NCI-H526 treated with DMSO at 0.1 percent for 48 hours (cell line): ENCODE data around the gene GOPC.
"Not testable (repeated sequence)": the region's sequence is repeated elsewhere in the genome, so short reads cannot be mapped to it uniquely, and the experiment has no call there.

Source experiments
- DNase-seq: peaks from one replicate; lab custom pipeline; 2025; lab: John Stamatoyannopoulos, UW

GOPC gene

GRCh38 chr6:117548797-117549301 is 53.5 kb downstream of the GOPC start:
- DNase-seq: no peak

- no peak for DNase-seq
These were observed 54.4 kb downstream of the GOPC start for GRCh38 chr6:117547688-117548621.

- peak; percentile 8 for DNase-seq
These were observed 55.6 kb downstream of the GOPC start for GRCh38 chr6:117546674-117547073.

GRCh38 chr6:117545161-117545595 is 57.1 kb downstream of the GOPC start:
- no peak for DNase-seq

- no peak for DNase-seq
These were observed 57.6 kb downstream of the GOPC start for GRCh38 chr6:117544716-117545115.

- no peak for DNase-seq
These were observed 59.8 kb downstream of the GOPC start for GRCh38 chr6:117542493-117542892.

GRCh38 chr6:117540670-117541069 is 61.6 kb downstream of the GOPC start:
- no peak for DNase-seq

- no peak for DNase-seq
These were observed 63.7 kb downstream of the GOPC start for GRCh38 chr6:117538615-117539014.

- DNase-seq: no peak
These were observed 66.0 kb downstream of the GOPC start for GRCh38 chr6:117536317-117536716.

- DNase-seq: no peak
These were observed 67.3 kb downstream of the GOPC start for GRCh38 chr6:117534974-117535373.

GRCh38 chr6:117533775-117534174 is 68.5 kb downstream of the GOPC start:
- no peak for DNase-seq

GRCh38 chr6:117531809-117532725 is 70.2 kb downstream of the GOPC start:
- no peak for DNase-seq

GRCh38 chr6:117531346-117531745 is 71.0 kb downstream of the GOPC start:
- DNase-seq: no peak

- DNase-seq: no peak
These were observed 71.7 kb downstream of the GOPC start for GRCh38 chr6:117530467-117531242.

GRCh38 chr6:117525607-117526006 is 76.7 kb downstream of the GOPC start:
- DNase-seq: no peak

- DNase-seq: no peak
These were observed 80.4 kb downstream of the GOPC start for GRCh38 chr6:117521791-117522502.

- DNase-seq: no peak
These were observed 81.5 kb downstream of the GOPC start for GRCh38 chr6:117520603-117521395.

- DNase-seq: no peak
These were observed 83.4 kb downstream of the GOPC start for GRCh38 chr6:117518870-117519269.

GRCh38 chr6:117517995-117518394 is 84.3 kb downstream of the GOPC start:
- DNase-seq: not testable (repeated sequence)

GRCh38 chr6:117515326-117515725 is 87.0 kb downstream of the GOPC start:
- DNase-seq: no peak
